Epithelial cell of proximal tubule (primary cell): ENCODE measurements around the gene PIERCE2. TPM values are rescaled to one million over a fixed set of nuclear protein-coding genes. Genes with fewer than 3 reads are reported as not detected.

ENCODE experiments used
- DNase-seq: peaks from one replicate; pipeline ENCODE4 v3.0.0-alpha.2; 2011; ENCODE audit warnings: low read depth
- H3K4me3 ChIP-seq: 2 replicates; pipeline ENCODE4 v1.5.1; 2011; ENCODE audit warnings: low read depth, mild to moderate bottlenecking, low read length
- total RNA-seq: library from RNA; depleted of rRNA; stranded (reverse); fragments of >200 nt; gene quantifications from 2 replicates; pipeline ENCODE4 v1.2.3, GENCODE V29; 2015
- TF ChIP-seq, protein P1 (sequence below): conservative IDR thresholded peaks from 2 replicates; pipeline ENCODE4 v1.5.1; 2012; ENCODE audit warnings: low read depth, mild to moderate bottlenecking, low read length

PIERCE2 gene, protein sequence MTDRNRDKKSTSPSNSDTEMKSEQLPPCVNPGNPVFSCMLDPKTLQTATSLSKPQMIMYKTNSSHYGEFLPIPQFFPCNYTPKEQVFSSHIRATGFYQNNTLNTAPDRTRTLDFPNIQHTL
- 1.4 and 3.3 TPM in 2 replicates for total RNA-seq

DNA sequence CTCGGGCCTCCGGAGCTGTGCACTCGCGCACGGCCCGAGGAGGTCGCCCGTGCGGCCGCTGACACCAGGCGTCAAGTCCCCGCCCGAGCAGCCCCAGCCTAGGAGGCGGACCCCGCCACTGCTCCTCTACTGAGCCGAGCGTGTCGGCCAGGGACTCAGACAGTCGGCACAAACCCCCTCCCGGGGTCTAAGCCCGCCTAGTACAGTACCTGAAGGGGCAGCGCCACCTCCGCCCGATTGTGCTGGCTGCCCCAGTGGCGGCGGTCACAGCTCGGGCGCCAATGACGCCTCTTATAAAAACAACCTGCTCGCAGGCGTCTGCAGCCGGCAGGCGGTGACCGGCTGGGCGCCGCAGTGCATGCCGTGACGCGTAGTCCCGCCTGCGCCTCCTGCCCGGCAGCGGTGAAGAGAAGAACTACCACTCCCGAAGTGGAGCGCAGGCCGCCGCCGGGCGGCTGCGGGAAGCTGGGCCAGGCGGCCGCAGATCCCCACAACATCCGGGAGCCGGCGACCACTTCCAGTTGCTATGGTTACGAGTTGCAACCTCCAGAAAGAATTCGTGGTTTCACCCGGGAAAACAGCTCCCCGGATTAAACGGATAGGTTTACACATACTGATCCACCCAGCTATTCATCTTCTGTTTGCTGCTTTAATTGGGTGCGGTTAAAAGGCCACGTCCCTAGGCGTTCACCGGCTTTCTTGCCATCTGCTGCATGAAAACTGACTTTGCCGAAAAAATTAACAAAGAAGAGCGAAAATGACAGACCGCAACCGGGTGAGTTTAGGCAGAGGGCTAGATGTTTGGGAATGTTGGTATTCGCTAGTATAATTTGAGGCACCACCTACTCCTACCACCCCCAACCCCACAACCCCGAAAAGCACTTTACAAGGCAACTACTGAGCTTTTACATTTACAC is at the start of gene PIERCE2, which contains the start of gene CCPG1:
Gene PIERCE2 (plus strand): TSS at position 484 of the 917 bp plus-strand sequence. CDS start 274 bp downstream, at position 758.
Gene CCPG1 (minus strand): TSS at position 348 of the 917 bp plus-strand sequence. CDS start 18,935 bp downstream, outside the sequence.
- DNase-seq, result peak; percentile 73
- peak within 1 kb of the TSS; percentile 96 for H3K4me3 ChIP-seq
- TF ChIP-seq, protein P1, sequence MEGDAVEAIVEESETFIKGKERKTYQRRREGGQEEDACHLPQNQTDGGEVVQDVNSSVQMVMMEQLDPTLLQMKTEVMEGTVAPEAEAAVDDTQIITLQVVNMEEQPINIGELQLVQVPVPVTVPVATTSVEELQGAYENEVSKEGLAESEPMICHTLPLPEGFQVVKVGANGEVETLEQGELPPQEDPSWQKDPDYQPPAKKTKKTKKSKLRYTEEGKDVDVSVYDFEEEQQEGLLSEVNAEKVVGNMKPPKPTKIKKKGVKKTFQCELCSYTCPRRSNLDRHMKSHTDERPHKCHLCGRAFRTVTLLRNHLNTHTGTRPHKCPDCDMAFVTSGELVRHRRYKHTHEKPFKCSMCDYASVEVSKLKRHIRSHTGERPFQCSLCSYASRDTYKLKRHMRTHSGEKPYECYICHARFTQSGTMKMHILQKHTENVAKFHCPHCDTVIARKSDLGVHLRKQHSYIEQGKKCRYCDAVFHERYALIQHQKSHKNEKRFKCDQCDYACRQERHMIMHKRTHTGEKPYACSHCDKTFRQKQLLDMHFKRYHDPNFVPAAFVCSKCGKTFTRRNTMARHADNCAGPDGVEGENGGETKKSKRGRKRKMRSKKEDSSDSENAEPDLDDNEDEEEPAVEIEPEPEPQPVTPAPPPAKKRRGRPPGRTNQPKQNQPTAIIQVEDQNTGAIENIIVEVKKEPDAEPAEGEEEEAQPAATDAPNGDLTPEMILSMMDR, result peak; percentile 44

DNA sequence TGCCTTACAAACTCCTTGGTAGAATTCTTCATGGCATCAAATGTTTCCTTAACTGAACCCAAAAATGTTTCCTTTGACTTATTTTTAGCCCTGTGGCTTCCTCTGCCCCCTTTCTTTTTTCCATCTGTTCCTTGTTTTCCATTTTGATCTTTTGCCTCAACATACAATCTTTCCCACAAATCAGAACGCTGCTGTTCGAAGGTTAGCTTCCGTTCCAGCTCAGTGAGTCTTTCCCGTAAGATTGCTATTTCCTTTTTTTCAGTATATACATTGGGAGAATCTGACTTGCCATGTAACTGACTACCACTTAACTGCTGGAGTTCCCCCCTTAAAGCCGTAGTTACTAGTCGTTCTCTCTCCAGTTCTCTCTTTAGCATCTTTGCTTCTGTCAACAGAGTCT is 48.0 kb upstream of the PIERCE2 start:
- DNase-seq, result no peak
- H3K4me3 ChIP-seq, result no peak overlapping the region
- TF ChIP-seq, protein P1, result no peak

GRCh38 chr15:55361048-55361447 is 47.2 kb upstream of the PIERCE2 start:
- no peak overlapping the region for H3K4me3 ChIP-seq
- TF ChIP-seq, protein P1, result no peak
- DNase-seq, result no peak

DNA sequence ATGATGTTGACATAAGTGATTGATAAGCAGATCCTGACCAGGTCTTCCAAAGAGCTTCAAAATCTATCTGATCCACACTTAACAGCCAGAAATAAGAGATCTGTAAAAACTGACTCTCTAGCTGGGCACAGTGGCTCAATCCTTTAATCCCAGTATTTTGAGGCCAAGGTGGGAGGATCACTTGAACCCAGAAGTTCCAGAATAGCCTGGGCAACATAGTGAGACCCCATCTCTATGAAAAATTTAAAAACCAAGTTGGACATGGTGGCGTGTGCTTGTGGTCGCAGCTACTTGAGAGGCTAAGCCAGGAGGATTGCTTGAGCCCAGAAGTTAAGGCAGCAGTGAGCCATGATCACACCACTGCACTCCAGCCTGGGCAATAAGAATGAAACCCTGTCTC is 45.7 kb upstream of the PIERCE2 start:
- TF ChIP-seq, protein P1, result no peak
- no peak overlapping the region for H3K4me3 ChIP-seq
- no peak for DNase-seq

- no peak overlapping the region for H3K4me3 ChIP-seq
- TF ChIP-seq, protein P1, result no peak
These were observed 41.3 kb upstream of the PIERCE2 start for GRCh38 chr15:55366981-55367380.

DNA sequence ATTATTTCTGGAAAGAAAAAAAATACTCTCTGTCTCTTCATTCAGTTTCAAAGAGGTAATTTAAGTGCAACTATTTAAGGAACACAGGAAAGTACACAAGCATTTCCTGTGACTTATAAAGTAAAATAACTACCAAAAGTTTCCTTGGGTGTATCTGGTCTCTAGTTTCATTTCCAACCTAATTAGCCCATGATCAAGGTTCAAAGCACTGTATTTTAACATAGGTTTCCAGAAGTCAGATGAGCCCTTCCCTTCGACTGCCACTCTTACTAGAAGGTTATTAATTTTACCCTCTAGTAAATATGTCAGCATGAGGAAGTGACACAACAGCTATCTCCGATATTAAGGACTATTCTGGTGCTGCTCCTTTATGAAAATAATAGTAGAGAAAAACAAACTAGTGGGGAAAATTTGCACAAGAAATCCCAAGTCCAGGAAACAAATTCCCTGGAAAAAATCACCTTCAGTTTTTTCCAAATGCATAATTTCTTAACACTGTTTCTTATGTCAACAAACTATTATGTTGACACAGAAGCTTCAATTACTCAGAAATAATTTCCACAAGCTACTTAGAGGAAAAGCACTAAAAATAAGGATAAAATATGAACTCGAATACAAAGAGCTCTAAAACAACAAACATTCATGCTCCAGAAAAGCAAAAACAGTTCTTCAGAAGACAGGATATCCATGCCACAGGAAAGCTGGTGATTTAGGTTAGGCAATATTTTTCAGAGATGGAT is 35.4 kb upstream of the PIERCE2 start:
- TF ChIP-seq, protein P1, result no peak
- no peak for DNase-seq
- no peak overlapping the region for H3K4me3 ChIP-seq

More at GRCh38 chr15:55366981-55367380, 41.3 kb upstream of the PIERCE2 start:
- no peak for DNase-seq
